IMR-90 (cell line): Measurements from ENCODE around the gene ZSCAN32.

Experiments
- BHLHE40 ChIP-seq: fragments of 150-350 bp; IDR thresholded peaks from 2 replicates; pipeline ENCODE4 v1.6.1; 2016; ENCODE audit warnings: mild to moderate bottlenecking, low read depth, low read length
- MXI1 ChIP-seq: IDR thresholded peaks from 2 replicates; pipeline ENCODE4 v1.6.1; 2012; ENCODE audit warnings: low read depth, mild to moderate bottlenecking, low read length, moderate library complexity, borderline replicate concordance
- POLR2A ChIP-seq: IDR thresholded peaks from 2 replicates; pipeline ENCODE4 v1.6.1; 2012; ENCODE audit warnings: mild to moderate bottlenecking, low read depth, low read length
- RAD21 ChIP-seq: IDR thresholded peaks from 2 replicates; pipeline ENCODE4 v1.6.1; 2012; ENCODE audit warnings: low read length, improper control_type of control experiment
- TF ChIP-seq, protein P1 (sequence below): conservative IDR thresholded peaks from 2 replicates; pipeline ENCODE4 v1.5.1; 2012; ENCODE audit warnings: mild to moderate bottlenecking, low read depth, low read length, improper control_type of control experiment

GRCh38 chr16:3347586-3347985, 53.2 kb downstream of the ZSCAN32 start:
- TF ChIP-seq MXI1 (no peak), POLR2A (no peak), RAD21 (no peak), BHLHE40 (no peak)
- TF ChIP-seq, protein P1, sequence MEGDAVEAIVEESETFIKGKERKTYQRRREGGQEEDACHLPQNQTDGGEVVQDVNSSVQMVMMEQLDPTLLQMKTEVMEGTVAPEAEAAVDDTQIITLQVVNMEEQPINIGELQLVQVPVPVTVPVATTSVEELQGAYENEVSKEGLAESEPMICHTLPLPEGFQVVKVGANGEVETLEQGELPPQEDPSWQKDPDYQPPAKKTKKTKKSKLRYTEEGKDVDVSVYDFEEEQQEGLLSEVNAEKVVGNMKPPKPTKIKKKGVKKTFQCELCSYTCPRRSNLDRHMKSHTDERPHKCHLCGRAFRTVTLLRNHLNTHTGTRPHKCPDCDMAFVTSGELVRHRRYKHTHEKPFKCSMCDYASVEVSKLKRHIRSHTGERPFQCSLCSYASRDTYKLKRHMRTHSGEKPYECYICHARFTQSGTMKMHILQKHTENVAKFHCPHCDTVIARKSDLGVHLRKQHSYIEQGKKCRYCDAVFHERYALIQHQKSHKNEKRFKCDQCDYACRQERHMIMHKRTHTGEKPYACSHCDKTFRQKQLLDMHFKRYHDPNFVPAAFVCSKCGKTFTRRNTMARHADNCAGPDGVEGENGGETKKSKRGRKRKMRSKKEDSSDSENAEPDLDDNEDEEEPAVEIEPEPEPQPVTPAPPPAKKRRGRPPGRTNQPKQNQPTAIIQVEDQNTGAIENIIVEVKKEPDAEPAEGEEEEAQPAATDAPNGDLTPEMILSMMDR, result no peak
